ENCODE measurements around the gene FASTKD2. TPM values are rescaled to one million over a fixed set of nuclear protein-coding genes. Genes with fewer than 3 reads are reported as not detected.

Gene FASTKD2
- total RNA-seq (2014; rRNA removed; shearing (Covaris generic)), result 40.1 and 43.0 TPM in 2 replicates

DNA sequence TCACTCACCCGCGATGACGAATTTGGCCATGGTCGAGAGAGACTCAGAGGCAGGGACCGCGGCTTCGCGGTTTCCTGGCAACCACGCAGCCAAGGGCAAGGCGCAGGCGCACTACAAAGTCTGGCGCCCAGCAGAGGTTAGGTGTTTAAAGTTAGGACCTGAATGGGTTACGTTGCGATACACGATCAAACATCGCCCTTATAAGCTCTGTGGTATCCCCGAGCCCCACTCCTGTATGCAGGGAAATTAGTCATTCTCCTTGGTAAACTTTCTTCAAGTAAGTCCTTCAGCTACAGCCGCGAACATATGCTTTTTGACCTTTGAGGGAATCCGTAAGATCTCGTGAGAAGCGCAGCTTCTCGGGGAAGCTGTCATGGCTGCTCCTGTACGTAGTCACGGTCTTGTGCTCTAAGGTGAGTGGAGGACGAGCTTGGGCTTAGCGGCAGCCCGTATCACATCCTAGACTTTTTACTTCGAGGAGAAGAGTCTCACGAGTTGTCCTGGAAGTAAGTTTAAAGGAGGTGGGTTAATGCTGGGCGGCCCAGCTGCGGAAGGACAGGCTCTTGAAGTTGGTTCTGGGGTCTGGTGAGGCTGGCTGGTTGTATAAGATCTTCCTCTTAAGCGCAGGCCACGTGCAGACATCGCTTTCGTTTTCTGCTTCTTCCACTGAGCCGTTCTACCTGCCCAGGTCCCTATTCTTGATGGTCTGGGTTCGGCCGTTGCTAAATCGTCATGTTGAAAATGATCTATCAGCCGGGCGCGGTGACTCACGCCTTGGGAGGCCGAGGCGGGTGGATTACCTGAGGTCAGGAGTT is at the start of gene FASTKD2, which contains the start of gene MDH1B:
TSS of gene FASTKD2 (plus strand) at position 365 of the 815 bp plus-strand sequence. CDS start 1,088 bp downstream, outside the sequence.
TSS of gene MDH1B (minus strand) at position 87 of the 815 bp plus-strand sequence. CDS start at position 30, 57 bp downstream.
- peak; percentile 86 for DNase-seq (ENCODE audit: low spot score)

GRCh38 chr2:206716623-206717022 is 48.8 kb upstream of the FASTKD2 start:
- DNase-seq (ENCODE audit: low spot score), result no peak

DNA sequence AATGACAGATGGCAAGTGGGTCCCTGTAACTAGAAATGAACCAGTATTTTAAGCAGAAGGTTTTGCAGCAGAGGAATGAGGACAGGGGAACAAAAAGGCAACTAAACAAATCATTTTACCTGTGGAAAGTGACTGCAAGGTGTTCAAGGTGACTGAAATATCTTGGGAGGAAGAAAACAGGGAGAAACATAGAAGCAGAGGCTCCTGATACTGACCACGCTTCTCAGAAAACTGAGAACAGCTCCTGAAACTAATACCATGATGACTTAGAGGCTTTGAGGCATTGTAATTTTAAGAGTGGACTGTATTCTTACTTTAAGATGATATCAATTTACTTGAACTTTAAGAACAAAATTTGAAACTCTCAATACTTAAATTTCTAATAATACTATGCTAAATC is 47.1 kb upstream of the FASTKD2 start, which contains the start of gene DYTN:
TSS of gene DYTN (minus strand) at position 101 of the 400 bp plus-strand sequence. CDS start 117 bp downstream, outside the sequence.
- no peak for DNase-seq (ENCODE audit: low spot score)

DNA sequence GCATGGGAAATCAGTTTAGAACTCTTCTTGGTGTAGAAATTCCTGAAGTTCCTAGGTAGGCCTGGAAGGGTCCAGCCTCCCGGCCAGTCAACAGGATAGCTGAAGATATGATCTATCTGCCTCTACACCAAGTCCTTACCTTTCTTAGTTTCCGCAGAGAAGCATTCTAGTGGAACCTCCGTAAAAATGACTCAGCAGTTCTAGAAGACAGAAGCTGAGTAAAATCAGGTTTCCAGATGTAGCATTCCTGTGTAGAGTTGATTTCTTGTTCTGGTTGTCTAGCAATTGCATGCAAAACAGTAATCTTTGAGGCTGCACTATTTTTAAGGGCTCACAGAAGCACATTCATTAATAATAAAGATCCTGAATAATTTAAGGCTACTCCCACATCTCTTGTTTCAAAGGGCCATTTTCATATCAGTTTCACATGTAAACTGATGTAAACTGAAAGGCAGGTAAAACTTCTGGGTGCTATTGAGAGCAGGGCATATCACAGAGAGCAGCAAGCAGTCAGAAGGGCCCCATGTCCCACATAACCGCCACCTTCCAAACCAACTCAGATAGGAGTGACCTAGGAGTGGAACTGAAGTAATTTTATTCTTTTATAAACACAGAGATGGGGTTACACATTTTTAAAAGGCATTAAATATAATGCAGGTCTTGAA is 44.0 kb upstream of the FASTKD2 start:
- DNase-seq (ENCODE audit: low spot score), result no peak

- no peak for DNase-seq (ENCODE audit: low spot score)
Measured at GRCh38 chr2:206723288-206723687, 42.1 kb upstream of the FASTKD2 start.

DNA sequence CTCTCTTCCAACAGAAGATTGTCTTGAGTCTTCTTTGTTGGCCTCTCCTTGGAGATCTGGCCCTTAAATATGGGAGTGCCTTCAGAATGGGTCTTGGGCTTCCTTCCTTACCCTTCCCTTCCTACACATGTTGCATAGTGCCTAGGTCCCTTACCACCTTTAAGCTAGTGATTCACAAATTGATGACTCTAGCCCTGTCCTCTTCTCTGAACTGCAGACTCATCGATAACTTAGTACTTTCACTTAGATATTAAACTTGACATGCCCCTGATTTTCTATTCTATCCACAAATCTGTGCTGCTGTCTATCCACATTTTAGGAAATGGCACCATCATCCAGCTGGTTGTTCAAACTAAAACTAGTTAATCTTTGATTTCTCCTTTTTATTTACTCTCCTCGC is 38.1 kb upstream of the FASTKD2 start:
- no peak for DNase-seq (ENCODE audit: low spot score)

GRCh38 chr2:206728277-206729199 is 36.9 kb upstream of the FASTKD2 start:
- DNase-seq (ENCODE audit: low spot score), result peak; percentile 11

DNA sequence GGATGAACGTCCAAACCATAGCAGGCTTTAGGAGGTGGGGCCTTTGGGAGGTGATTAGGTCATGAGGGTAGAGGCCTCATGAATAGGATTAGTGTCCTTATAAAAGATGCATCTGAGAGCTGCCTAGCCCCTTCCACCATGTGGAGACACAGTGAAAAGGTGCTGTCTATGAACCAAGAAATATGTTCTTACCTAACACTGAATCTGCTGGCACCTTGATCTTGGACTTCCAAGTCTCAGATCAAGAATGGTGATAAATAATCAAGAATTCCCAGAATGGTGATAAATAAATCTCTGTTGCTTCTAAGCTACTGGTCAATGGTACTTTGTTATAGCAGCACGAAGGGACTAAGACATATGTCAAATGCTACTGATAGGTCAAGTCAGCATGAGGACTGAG is 32.1 kb upstream of the FASTKD2 start:
- DNase-seq (ENCODE audit: low spot score), result no peak

DNA sequence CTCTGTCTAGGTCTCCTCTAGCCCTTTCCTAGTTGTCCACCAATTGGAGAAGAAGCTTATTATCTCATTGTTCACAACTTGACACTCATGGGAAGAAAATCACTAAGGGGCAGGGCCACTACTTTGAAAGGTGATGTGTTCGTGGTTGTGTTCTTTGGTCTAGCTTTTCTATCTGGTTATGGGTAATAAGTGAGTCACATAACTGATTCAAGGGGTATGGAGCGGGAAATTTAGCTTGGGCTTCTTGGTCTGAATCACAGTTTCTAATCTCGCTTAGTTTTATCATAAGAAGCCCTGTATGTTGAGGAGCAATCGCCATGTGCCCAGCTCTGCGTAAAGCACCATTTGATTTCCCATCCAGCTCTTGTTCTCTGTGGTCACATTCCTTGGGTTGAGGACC is 28.5 kb upstream of the FASTKD2 start:
- DNase-seq (ENCODE audit: low spot score), result no peak

GRCh38 chr2:206739271-206739670 is 26.1 kb upstream of the FASTKD2 start:
- DNase-seq (ENCODE audit: low spot score), result no peak

- no peak for DNase-seq (ENCODE audit: low spot score)
Measured at GRCh38 chr2:206740800-206741199, 24.6 kb upstream of the FASTKD2 start.

DNA sequence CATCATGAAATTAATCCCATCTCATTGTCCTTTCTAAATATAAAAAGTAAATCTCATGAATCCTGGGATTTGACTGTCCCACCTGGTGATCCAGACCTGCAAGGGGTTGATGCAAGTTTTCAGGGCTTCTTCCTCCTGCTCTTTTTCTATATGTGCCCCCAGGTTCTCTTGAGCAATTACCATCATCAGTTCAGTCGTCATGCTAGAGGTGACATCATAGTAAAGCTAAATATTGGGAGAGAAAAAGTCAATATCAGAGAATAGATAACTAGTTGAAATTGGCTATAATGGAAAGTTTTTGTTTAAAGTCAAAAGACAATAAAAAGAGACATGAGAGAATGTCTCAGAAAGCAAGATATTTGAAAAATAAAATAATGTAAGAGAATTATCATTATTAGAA is 8.6 kb upstream of the FASTKD2 start:
- DNase-seq (ENCODE audit: low spot score), result no peak

DNA sequence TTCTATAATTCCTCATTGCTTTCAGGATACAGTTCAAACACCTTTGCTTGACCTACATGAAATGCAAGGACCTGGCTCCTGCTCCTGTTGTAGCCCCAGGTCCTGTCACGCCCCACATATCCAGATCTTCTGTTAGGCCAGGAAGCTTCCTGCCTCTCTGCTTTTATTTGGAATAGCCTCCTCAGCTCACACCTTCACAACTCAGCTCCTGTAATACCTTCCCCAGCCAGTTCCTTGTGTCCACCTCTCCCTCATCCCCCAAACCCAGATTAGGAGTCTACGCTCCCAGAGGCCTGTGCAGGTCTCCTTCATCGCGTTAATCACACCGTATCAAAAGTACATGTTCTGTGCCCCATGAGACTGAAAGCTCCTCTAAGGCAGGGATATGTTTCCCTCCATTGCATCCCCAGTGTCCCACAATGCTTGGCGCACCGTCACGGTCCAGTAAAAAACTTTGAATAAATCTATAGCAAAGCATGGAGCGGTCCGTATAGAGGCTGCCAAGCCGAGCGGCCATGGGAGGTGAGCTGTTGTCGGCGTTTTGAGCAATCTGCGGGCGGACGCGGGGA is 649 bp upstream of the FASTKD2 start:
- peak; percentile 4 for DNase-seq (ENCODE audit: low spot score)

- no peak for DNase-seq (ENCODE audit: low spot score)
Measured at GRCh38 chr2:206766057-206766930, 888 bp downstream of the FASTKD2 start.

DNA sequence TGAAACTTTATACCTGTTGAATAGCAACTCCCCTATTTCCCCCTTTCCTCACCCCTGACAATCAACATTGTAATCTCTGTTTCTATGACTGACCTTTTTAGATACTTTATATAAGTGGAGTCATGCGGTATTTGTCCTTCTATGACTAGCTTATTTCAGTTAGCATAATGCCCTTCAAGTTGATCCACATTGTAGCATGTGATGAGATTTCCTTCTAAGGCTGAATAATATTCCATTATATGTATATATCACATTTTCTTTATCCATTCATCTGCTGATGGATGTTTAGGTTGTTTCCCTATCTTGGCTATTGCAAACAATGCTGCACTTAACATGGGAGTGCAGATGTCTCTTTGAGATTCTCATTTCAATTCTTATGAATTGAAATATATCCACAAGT is 9.5 kb downstream of the FASTKD2 start:
- DNase-seq (ENCODE audit: low spot score), result no peak

DNA sequence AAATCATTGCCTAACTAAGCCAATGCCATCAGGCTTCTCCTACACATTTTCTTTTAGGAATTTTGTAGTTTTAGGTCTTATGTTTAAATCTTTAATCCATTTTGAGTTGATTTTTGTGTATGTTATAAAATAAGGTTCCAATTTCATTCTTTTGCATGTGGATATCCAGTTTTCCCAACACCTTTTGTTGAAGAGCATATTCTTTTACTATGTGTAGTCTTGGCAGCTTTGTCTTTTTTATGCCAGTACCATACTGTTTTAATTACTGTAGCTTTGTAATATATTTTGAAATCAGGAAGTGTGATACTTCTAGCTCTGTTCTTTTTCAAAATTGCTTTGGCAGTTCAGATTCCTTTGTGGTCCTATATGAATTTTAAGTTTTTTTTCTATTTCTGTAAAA is 11.0 kb downstream of the FASTKD2 start:
- DNase-seq (ENCODE audit: low spot score), result no peak

- no peak for DNase-seq (ENCODE audit: low spot score)
Measured at GRCh38 chr2:206780671-206781070, 15.3 kb downstream of the FASTKD2 start.

DNA sequence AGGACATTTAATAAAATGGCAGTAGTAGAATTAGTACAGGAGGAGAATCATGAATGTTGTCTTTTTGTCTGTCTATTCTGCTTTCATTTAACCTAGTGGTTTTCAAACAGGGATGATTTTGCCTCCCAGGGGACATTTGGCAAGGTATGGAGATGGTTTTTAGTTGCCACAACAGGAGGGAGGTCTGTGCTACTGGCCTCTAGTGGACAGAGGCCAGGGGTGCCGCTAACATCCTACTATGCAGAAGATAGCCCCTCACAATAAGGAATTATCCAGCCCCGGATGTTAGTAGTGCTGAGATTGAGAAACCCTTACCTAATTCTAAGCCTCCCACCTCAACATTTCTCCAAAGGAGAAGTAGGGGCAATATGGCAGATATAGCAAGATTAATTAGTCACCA is 18.3 kb downstream of the FASTKD2 start:
- DNase-seq (ENCODE audit: low spot score), result no peak

DNA sequence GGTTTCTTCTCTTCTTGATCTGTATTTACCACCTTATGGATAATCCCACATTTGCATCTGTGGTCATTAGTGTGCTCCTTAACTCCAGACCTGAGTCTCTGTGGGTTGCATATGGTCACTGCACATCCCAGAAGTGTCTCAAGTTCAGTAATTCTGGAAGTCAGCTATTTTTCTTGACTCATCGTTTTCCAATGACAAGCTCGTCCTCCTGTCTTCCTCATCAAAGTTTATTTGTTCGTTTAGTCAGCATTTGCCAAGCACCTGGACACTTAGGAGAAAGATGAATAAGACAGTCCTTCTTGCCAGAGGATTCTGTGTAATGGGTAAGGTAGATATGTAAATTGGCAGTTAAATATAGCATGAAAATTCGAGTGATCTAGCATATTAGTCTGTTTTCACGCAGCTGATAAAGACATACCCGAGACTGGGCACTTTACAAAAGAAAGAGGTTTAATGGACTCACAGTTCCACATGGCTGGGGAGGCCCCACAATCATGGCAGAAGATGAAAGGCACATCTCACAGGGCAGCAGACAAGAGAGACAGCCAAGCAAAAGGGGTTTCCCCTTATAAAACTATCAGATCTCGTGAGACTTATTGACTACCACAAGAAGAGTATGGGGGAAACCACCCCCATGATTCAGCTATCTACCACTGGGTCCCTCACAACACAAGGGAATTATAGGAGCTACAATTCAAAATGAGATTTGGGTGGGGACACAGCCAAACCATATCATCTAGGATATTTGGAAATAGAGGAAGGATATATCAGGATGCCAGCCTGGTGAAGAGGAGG is 19.4 kb downstream of the FASTKD2 start:
- DNase-seq (ENCODE audit: low spot score), result no peak
